Measurements from ENCODE around the gene TLCD1.

Gene TLCD1

DNA sequence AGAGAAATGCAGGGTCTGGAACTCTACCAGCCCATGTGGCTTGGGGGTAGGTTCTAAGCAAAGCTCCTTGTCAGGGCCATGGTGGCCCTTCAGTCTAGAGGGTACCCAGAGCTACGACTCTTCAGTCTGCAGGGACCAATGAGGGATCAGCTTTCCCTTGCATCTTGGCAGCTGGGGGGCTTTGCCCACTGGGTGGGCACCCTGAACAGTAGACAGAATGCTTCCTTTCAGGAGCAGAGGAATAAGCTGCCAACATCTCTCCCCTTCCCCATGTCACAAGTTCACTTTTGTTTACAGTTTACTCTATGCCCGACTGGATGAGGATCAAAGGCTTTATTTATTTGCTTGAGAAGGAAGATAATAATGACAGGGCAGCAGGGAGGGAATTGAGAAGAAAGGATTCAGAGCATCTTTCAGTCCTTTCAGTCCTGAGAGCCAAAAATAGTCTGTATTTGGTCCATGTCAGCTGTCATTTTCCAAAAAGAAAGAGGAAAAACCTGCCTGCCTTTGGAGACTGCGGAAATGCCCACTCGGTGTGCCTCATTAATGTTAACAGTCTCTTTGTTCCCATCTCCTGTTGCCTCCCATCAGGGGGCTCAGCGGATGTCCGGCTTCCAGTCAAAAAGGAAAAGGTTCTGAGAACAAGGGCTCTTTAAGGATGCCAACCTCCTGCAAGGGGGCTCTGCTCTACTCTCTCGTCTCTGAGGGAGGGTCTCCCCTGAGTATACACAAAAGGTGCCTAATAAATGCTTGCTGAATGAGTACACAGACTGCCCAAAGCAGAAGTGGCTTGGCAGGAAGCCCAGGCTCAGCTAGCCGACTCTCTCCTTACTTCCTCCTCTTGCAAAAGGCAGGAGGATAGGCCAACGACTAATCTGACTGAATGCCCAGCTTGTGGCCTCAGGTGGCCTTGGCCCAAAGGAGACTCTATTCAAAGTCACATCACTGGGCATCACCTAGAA is 34.8 kb upstream of the TLCD1 start:
- TF ChIP-seq, protein P1, sequence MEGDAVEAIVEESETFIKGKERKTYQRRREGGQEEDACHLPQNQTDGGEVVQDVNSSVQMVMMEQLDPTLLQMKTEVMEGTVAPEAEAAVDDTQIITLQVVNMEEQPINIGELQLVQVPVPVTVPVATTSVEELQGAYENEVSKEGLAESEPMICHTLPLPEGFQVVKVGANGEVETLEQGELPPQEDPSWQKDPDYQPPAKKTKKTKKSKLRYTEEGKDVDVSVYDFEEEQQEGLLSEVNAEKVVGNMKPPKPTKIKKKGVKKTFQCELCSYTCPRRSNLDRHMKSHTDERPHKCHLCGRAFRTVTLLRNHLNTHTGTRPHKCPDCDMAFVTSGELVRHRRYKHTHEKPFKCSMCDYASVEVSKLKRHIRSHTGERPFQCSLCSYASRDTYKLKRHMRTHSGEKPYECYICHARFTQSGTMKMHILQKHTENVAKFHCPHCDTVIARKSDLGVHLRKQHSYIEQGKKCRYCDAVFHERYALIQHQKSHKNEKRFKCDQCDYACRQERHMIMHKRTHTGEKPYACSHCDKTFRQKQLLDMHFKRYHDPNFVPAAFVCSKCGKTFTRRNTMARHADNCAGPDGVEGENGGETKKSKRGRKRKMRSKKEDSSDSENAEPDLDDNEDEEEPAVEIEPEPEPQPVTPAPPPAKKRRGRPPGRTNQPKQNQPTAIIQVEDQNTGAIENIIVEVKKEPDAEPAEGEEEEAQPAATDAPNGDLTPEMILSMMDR (IDR thresholded peaks at IDR 0.05; ENCODE audit: insufficient read depth, missing control alignments): no peak
- no peak for FAIRE-seq
- no peak for DNase-seq (ENCODE audit: insufficient read length, low spot score)

DNA sequence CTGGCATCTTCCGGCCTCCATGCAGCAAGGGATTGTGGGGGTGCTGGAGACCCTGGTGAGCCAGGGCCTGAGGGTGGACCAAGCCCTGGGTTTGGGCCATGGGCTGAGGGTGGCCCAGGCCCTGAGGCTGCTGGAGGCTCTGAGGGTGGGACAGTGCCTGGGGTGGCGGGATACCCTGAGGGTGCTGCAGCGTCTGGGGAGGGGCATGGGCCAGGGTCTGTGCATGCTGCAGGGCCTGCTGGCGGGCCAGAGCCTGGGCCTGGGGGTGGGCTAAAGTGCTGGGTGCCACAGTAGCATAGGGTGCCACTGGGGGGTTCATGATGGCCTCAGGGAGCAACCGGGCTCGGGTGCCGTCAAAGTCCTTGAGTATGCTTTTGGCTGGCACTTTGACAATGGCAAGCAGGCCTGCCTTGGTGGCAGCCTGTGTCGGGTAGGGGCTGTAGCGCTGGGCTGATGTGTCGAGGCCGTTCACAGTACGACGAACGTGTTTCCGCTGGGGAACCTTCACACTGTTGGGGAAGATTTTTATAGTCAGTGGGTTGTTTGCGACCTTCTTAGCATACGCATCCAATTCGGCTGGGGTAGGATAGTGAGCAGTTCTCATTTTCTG is 33.3 kb upstream of the TLCD1 start:
- FAIRE-seq: no peak
- no peak for DNase-seq (ENCODE audit: insufficient read length, low spot score)

DNA sequence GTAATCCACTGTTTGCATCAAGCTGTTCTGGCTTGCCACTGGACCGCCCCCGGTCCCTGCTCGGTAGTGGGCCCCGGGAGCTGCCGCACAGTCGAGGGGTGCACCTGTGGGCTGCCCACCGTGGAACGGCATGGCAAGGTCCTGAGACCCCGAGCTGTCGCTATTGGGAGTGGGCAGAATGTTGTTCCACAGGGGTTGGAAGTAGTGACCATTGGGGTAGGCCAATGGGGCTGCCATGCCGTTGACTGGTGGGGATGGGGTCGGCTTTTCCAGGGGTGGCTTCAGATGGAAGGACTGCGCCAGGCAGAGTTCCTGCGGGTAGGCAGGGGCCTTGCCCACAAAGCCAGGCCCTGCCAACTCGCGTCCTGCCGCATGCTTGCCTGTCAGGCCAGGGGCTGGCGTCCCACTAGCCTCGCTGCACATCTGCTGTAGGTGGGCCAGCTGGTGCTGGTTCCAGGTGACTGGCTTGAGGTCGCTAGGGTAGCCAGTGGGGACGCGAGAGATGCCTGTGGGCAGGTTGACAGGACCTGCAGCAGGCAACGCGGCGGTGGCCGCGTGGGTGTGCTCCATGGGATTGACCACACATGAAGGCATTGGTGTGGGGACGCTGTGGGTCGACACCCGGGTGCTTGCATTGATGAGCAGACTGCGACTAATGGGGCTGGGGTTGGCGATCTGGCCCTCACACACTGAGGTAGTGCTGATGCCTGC is 32.5 kb upstream of the TLCD1 start:
- TF ChIP-seq, protein P1 (IDR thresholded peaks at IDR 0.05; ENCODE audit: insufficient read depth, missing control alignments): no peak
- FAIRE-seq (no peak), DNase-seq (ENCODE audit: insufficient read length, low spot score) (no peak)

More for the DNA sequence above, 33.3 kb upstream of the TLCD1 start:
- TF ChIP-seq, protein P1 (IDR thresholded peaks at IDR 0.05; ENCODE audit: insufficient read depth, missing control alignments): no peak

DNA sequence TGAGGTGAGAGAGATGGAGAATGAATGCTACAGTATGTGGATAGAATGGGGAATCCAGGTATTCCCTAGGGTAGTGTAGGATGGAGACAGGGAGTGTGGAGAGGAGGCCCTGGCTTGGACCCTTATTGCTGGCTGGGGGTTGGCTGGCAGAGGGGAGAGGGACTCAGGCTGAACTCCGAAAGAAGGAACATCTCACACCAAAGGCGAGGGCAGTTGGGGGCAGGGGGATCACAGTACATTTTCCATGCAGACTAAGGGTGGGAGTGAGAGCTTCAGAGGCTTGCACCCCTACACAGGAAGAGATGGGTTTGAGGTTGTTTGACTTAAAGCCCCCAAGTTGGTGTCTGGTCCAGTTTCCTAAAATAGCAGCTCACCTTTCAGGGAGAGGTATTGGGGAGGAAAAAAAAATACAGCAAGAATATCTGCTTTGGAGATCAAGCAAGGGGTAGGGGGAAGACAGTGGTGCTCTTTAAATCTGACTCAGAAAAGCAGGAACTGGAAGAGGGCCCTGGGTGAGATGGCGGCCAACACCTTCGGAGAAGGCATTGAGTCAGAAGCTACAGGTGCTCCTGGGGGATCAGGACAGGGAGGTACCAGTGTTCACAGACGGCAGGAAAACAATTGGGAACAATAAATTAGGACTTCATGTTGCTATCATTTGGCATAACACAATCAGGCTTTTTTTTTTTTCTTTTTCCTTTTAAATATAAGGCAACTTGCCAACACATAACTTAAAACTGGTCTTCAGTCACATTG is 30.2 kb upstream of the TLCD1 start:
- no peak for DNase-seq (ENCODE audit: insufficient read length, low spot score)
- no peak for FAIRE-seq
- TF ChIP-seq, protein P1 (IDR thresholded peaks at IDR 0.05; ENCODE audit: insufficient read depth, missing control alignments): no peak

DNA sequence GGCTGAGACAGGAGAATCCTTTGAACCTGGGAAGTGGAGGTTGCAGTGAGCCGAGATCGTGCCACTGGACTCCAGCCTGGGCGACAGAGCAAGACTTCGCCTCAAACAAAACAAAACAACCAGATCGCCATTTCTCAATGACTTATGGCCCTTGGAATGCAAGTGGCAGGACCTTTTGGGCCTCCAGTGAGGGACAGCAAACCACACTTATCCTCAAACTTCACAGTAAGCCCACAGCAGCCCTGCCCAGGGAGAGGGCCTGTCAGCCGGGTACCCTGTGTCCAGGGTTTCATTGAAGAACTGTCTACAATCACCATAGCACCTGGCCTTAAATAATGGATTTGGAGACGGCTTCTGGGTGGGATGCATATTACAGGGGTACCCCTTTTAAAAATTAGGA is 29.5 kb upstream of the TLCD1 start:
- TF ChIP-seq, protein P1 (IDR thresholded peaks at IDR 0.05; ENCODE audit: insufficient read depth, missing control alignments): no peak
- FAIRE-seq: no peak
- no peak for DNase-seq (ENCODE audit: insufficient read length, low spot score)

DNA sequence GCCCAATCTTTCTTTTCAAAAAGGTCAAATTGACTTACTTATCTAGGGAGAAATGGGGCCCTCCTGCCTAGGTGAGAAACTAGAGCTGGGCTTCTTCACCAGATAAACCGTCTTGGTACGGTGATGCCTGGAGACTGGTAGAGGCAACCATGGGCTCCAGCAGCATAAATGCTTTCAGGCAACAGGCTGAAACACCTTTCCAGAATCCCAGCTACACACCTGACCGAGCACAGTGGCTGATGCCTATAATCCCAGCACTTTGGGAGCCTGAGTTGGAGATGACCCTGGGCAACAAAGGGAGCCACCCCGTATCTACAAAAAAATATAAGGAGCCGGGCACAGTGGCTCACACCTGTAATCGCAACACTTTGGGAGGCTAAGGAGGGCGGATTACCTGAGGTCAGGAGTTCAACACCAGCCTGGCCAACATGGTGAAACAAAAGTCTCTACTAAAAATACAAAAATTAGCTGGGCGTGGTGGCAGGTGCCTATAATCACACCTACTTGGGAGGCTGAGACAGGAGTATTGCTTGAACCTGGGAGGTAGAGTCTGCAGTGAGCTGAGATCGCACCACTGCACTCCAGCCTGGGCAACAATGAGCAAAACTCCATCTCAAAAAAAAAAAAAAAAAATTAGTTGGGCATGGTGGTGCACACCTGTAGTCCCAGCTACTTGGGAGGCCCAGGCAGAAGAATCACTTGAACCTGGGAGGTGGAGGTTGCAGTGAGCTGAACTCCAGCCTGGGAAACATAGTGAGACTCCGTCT is 25.8 kb upstream of the TLCD1 start:
- TF ChIP-seq, protein P1 (IDR thresholded peaks at IDR 0.05; ENCODE audit: insufficient read depth, missing control alignments): no peak
- FAIRE-seq (no peak), DNase-seq (ENCODE audit: insufficient read length, low spot score) (no peak)

Measured in D721Med (cell line).